Left ventricle myocardium inferior (tissue), 1 donor: Measurements from ENCODE around the gene CCDC201. TPM values are rescaled to one million over a fixed set of nuclear protein-coding genes. Genes with fewer than 3 reads are reported as not detected.
"Not testable (repeated sequence)": the region's sequence is repeated elsewhere in the genome, so short reads cannot be mapped to it uniquely, and the experiment has no call there.

Experiments
- DNase-seq: peaks from one replicate; pipeline ENCODE4 v3.0.0-alpha.2; 2020
- H3K27ac ChIP-seq: fragments of 200-600 bp; replicated peaks from 2 replicates; pipeline ENCODE4 v1.8.0; 2021
- H3K27me3 ChIP-seq: fragments of 200-600 bp; 2 replicates; pipeline ENCODE4 v1.8.0; 2021; ENCODE audit warnings: low read depth
- H3K36me3 ChIP-seq: fragments of 200-600 bp; 2 replicates; pipeline ENCODE4 v1.8.0; 2021
- H3K4me1 ChIP-seq: fragments of 200-600 bp; 2 replicates; pipeline ENCODE4 v1.8.0; 2021
- H3K4me3 ChIP-seq: fragments of 200-600 bp; 2 replicates; pipeline ENCODE4 v1.8.0; 2021; ENCODE audit warnings: mild to moderate bottlenecking, moderate library complexity
- H3K9me3 ChIP-seq: fragments of 200-600 bp; replicated peaks from 2 replicates; pipeline ENCODE4 v1.8.0; 2021
- CTCF ChIP-seq: fragments of 200-600 bp; IDR thresholded peaks from 2 replicates; pipeline ENCODE4 v1.8.0; 2021; ENCODE audit warnings: antibody characterized with exemption, mild to moderate bottlenecking, borderline replicate concordance
- intact Hi-C: fragments of 100-400 bp; cut with micrococcal nuclease; formaldehyde crosslinking; loops from one replicate; pipeline ENCODE4 v1.11.0; 2022
- total RNA-seq: library from RNA; stranded (reverse); fragmentation: NEBNext Ultra II Directional; extraction: Animal tissue kit (Norgen Biotek cat#: 25700); gene quantifications from one replicate; pipeline ENCODE4 v1.2.1, GENCODE V29; 2021
- donor health status: DM: no; HTN: yes; CAD: no; lungs with severe emphysema.

The CCDC201 gene
- total RNA-seq, 1 donor from 2014 or later, result not detected

DNA sequence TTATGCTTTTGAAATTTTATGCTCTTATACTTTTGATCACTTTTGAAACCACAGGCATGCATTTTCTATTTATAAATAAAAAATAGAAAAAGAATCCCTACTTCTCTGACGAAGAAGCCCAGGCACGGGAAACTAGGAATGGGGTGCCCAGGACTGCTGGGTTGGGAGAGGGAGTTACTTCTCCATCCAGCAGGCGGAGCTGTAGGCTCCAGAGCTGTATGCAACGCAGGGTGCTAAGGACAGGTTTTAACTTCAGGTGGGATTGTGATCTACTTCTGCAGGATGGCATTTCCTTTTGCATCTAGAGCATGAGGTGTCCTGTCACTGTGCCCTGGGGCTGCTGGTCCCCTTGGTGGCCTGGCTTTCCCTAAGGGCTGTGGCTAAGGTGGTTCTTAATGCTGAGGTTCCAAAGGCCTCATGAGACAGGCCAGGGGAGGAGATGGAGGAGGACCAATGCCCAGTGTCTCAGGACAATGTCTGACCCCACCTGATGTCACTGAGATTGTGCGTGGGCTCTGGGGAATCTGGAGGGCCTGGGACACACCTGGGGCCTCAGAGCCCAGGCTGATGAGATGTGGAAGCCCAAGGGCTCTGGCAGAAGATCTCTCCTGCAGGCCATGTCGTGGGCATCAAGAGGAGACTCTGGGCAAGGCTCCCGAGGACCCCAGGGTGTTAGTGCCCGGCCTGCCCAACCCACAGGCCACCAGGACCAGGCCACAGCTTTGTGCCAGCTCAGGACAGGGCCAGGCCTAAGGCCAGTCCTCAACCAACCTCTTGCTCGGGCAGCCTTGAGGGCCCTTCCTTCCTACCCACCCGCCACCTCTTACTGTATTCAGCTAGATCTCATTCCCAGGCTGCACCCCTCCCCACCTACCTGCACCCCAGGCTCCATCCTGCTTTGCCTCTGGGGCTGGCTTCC, 507 bp downstream of the CCDC201 start:
- H3K4me3 ChIP-seq, result no peak overlapping the region
- no peaks in the 10 kb centered on the region for H3K4me1 ChIP-seq
- peak; percentile 51 for TF ChIP-seq CTCF
- H3K36me3 ChIP-seq, result no peaks in the 10 kb centered on the region
- H3K27me3 ChIP-seq, result peaks cover 8% of the 10 kb centered on the region
- no peak overlapping the region for H3K27ac ChIP-seq
- H3K9me3 ChIP-seq, result peaks cover 10% of the 10 kb centered on the region
- no peak for DNase-seq
- intact Hi-C loops, result no loop called here

DNA sequence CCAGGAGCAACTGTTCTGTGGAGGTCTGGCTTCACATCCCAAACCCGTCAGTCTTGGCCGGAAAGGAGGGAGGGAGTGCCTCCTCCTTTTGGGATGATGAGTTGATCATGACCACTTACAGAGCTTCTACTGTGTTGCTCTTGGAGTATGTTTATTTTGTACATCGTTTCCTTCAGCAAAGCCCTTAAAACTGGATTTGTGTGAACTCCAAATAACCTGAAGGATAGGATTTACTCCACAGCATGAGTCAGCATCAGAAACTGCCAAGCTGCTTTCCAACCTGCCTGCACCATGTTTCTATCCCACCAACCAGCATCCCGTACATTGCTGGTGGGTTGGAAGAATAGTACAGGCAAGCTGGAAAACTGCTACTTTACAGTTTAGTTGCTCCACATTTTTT, 3.5 kb downstream of the CCDC201 start:
- Histone ChIP-seq H3K27ac (no peak overlapping the region), H3K36me3 (no peaks in the 10 kb centered on the region), H3K27me3 (peaks cover 29% of the 10 kb centered on the region), H3K4me3 (no peak overlapping the region), H3K4me1 (no peaks in the 10 kb centered on the region), H3K9me3 (peaks cover 10% of the 10 kb centered on the region)
- intact Hi-C loops, result no loop called here
- DNase-seq, result no peak
- TF ChIP-seq CTCF, result no peak

- intact Hi-C loops, result no loop called here
- DNase-seq, result no peak
- no peak overlapping the region for H3K27ac ChIP-seq
- TF ChIP-seq CTCF, result no peak
- peaks cover 10% of the 10 kb centered on the region for H3K9me3 ChIP-seq
- peaks cover 48% of the 10 kb centered on the region for H3K27me3 ChIP-seq
- H3K36me3 ChIP-seq, result no peaks in the 10 kb centered on the region
- no peak overlapping the region for H3K4me3 ChIP-seq
- H3K4me1 ChIP-seq, result no peaks in the 10 kb centered on the region
Observed at GRCh38 chr7:45867471-45867870, 5.4 kb downstream of the CCDC201 start.

- intact Hi-C loops, result no loop called here
- no peaks in the 10 kb centered on the region for H3K4me1 ChIP-seq
- peaks cover 62% of the 10 kb centered on the region for H3K27me3 ChIP-seq
- no peak overlapping the region for H3K27ac ChIP-seq
- H3K36me3 ChIP-seq, result no peaks in the 10 kb centered on the region
- DNase-seq, result no peak
- H3K4me3 ChIP-seq, result no peak overlapping the region
- TF ChIP-seq CTCF, result no peak
- peaks cover 10% of the 10 kb centered on the region for H3K9me3 ChIP-seq
Observed at GRCh38 chr7:45865594-45866410, 7.1 kb downstream of the CCDC201 start.

DNA sequence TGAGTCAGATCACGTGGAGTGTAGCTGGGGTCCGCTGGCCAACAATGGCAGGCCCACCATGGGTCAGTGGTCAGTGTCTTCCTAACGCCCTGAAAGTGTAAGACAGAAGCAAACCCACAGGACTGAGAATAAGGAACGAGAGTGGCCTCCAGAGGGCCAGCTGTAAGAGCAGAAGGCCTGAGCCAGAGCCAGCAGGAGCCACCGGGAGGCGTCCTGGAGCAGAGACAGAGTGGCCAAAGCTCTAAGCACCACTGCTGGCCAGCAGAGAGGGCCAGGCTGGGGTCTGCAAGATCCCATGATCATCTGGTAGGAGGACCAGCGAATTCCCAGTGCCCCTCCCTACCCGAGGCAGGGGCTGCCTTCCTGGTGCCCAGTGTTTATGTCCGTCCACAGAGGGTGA, 9.2 kb downstream of the CCDC201 start:
- intact Hi-C loops, result no loop called here

GRCh38 chr7:45856888-45857287, 16.0 kb downstream of the CCDC201 start:
- H3K9me3 ChIP-seq, H3K4me3 ChIP-seq, DNase-seq, intact Hi-C loops, H3K36me3 ChIP-seq, H3K27ac ChIP-seq, H3K4me1 ChIP-seq: not testable (repeated sequence)
- peaks cover 39% of the 10 kb centered on the region for H3K27me3 ChIP-seq

More for the DNA sequence above, 9.2 kb downstream of the CCDC201 start:
- DNase-seq, result no peak
- no peaks in the 10 kb centered on the region for H3K4me1 ChIP-seq
- H3K27ac ChIP-seq, result no peak overlapping the region
- H3K27me3 ChIP-seq, result peaks cover 64% of the 10 kb centered on the region
- no peak for TF ChIP-seq CTCF
- peaks cover 10% of the 10 kb centered on the region for H3K9me3 ChIP-seq
- no peak overlapping the region for H3K4me3 ChIP-seq
- H3K36me3 ChIP-seq, result no peaks in the 10 kb centered on the region

GRCh38 chr7:45855680-45856079, 17.2 kb downstream of the CCDC201 start:
- DNase-seq, H3K4me1 ChIP-seq, H3K36me3 ChIP-seq, H3K9me3 ChIP-seq, H3K4me3 ChIP-seq, intact Hi-C loops, H3K27ac ChIP-seq: not testable (repeated sequence)
- H3K27me3 ChIP-seq, result peaks cover 33% of the 10 kb centered on the region

- H3K4me3 ChIP-seq, DNase-seq, H3K36me3 ChIP-seq, H3K9me3 ChIP-seq, H3K27ac ChIP-seq, intact Hi-C loops, H3K4me1 ChIP-seq: not testable (repeated sequence)
- peaks cover 29% of the 10 kb centered on the region for H3K27me3 ChIP-seq
Observed at GRCh38 chr7:45853491-45853890, 19.4 kb downstream of the CCDC201 start.
